HK-2 (cell line): ENCODE measurements around the gene C11orf68.

ENCODE experiments used
- DNase-seq: peaks from one replicate; pipeline ENCODE4 v3.0.0-alpha.2; 2018; ENCODE audit not compliant: unreplicated experiment

C11orf68 gene

DNA sequence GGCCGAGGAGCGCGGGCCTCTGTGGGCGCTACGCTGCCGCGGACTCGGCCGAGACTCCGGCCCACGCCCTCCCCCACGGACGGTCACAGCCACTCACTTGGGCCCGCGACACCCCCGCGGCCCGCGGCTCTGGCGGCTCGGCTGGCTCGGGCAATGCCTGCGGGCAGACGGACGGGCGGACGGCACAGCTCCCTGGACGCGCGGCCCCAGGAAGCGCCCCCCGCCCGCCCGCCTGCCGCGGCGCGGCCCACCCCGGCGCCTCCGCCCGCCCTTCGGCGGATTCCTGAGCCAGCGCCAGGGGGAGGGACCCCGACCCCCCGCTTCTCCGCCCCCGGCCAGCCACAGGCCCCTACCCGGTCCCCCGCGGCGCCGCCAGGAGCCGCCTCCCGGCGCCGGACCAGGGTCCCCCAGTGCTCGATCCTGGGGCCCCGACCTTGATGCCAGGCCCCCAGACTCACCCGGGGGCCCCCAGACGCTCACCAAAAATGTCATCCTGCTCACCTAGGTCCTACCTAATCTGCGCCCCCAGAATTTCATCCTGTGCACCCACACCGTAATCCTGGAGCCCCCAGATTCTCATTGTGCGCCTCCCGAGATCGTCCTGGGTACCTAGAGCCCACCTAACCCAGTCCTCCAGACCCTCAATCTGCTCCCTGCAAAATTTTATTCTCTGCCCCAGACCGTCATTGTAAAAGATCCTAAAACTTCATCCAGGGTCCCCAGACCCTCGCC lies 46.1 kb downstream of the C11orf68 start, which contains the start of gene EFEMP2:
Gene EFEMP2, minus strand, starts transcription at position 215 of the 732 bp plus-strand sequence. CDS start 446 bp downstream, outside the sequence.
- no peak for DNase-seq

DNA sequence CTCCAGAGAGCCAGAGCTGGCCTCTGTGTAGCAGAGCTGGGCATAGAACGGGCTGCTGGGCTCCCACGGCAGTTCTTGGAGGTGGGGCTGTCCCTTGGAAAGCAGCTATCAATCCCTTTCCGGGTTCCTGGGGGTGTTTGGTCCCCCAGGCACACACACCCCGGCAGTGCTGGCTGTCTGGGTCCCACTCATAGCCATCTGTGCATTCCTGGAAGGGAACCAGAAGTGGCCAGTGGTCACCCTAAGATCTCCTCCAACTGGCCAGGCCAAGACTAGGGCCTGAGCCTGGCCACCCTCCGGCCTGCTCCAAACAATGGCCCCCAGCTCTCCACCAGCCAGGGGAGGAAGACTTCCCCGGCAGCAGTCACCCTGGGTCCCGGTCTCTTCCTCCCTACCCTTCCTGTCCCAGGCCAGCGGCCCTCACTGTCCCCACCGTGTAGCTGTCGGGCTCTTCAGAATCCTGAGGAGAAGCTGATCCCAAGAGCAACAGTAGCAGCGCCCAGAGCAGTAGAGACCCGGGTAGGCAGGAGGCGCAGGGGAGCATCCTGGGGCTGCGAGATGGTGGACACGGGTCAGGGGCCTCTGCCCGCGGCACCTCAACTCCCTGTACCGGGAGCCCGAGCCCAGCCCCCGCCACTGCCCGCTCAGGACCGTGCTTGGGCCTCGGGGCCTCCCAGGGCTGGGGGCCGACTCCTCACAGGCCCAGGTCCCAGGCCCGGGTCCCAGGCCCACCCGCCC lies 46.9 kb downstream of the C11orf68 start:
- DNase-seq, result no peak

DNA sequence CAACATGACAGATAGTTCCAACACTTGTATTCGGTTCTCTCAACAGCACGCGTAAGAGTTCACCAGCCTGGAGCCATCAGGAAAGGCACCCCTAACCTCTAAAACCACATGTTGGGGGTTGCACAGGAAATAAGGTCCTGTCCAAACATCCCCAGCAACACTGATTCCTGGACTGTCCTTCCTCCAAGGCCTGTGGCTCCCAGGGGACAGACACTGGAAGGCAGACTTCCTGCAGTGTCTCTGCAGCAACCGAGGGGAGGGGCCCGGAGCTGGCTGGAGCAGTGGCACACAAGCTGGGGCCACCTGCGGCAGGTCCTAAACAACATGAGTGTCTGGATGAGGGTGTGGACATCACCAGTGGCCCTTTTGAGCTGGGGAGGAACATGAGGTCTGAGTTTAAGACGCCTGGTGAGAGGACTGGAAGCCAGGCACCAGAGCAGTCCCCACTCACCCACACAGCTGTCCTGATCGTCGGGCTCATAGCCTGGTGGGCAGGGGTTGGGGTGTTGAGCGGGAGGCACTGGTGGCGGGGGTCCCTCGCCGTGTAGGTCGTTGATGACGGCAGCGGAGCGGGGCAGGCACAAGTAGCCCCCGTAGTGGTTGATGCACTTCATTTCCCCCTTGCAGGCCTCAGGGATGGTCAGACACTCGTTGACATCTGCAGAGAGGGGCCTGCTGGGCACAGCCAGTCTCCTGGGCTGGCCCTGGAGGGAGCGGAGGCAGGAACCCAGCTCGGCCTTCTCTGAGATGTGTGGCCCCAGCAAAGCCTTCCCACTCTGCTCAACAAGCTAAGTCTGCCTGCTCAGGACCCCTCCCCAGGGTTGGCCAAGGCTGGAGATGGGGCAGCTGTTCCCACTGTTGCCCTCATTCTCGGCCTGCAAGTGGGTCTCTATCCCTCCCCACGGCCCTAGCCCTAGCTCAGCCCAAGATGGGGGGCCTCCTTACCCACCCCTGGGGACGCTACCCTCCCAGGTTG lies 47.9 kb downstream of the C11orf68 start:
- DNase-seq, result no peak

GRCh38 chr11:65870307-65870658 lies 48.6 kb downstream of the C11orf68 start:
- DNase-seq, result no peak

GRCh38 chr11:65869643-65870306 lies 49.1 kb downstream of the C11orf68 start:
- no peak for DNase-seq

GRCh38 chr11:65868907-65869306 lies 50.0 kb downstream of the C11orf68 start:
- DNase-seq, result no peak

DNA sequence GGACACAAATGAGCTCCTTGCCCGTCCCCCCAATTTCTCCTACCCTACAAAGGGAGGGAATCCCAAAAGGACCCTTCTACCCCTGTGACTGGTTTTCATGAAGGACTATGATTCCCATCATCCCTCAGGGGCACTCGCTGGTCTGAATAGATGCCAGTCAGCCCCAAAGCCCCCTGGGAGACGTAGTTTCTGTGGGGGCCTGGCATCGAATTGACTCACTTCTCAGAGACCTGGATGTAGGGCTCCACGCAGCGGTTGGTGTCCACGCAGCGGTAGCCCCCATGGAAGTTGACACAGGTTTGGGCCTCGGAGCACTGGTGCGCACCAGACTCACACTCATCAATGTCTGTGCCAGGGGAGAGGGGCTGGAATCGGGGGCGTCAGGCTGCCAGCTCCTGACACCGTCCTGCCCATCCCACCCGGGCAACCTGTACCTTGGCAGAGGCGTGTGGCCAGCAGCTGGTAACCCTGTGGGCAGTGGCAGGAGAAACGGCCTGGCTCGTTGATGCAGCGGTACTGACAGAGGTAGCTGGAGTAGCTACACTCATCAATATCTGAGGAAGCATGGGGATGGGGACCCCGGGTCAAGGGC lies 50.7 kb downstream of the C11orf68 start:
- DNase-seq, result no peak

DNA sequence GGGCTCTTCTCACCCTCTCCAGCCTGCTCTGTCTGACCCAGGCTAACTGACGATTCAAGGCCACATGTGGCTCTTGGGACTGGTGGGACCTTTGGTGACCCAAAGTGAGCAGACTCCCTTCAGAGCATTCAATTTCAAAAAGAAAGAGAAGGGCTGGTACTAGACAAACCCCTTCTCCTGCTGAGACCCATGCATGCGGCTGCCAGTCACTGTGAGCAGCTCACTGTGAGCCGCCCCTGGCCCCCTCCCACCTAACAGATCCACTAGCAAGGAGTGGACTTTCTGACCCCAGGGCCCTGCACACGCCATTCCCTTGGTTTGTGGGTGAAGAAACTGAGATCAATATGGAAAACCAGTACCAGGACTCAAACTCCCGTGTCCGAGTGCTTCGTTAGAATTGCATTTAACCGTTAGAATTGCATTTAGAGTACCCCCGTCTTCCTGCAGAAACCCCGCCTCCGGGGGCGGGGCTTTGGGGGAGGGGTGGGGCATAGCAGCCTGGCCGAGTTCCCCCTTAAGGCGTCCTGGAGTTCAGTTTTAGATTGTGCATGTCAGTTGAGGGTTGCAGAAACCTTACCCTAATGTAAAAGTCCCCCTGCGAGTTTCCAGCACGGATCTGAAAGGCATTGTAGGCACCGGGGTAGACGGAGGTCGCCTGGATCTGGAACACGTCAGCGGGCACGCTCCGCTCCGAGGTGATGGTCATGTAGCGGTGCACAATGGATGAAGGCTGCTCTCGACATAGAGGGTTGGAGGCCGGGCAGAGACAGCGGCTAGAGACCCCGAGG lies 51.4 kb downstream of the C11orf68 start:
- DNase-seq, result no peak
